Colonic mucosa (tissue), 4 donors: ENCODE data around the gene ZDHHC20. TPM values are rescaled to one million over a fixed set of nuclear protein-coding genes. Genes with fewer than 3 reads are reported as not detected.

Experiments
- DNase-seq: peaks from one replicate; pipeline ENCODE4 v3.0.0-alpha.2; 2020
- H3K27ac ChIP-seq: fragments of 200-600 bp; one replicate; pipeline ENCODE4 v1.8.0; 2021
- H3K27me3 ChIP-seq: fragments of 200-600 bp; one replicate; pipeline ENCODE4 v1.8.0; 2021
- H3K36me3 ChIP-seq: fragments of 200-600 bp; one replicate; pipeline ENCODE4 v1.8.0; 2021
- H3K4me1 ChIP-seq: fragments of 200-600 bp; one replicate; pipeline ENCODE4 v1.8.0; 2021; ENCODE audit warnings: mild to moderate bottlenecking
- H3K4me3 ChIP-seq: fragments of 200-600 bp; one replicate; pipeline ENCODE4 v1.8.0; 2021
- H3K9ac ChIP-seq, 2 donors: one replicate each; pipeline ENCODE4 v1.7.0; 2013; ENCODE audit warnings: control low read depth in 2 of 2, low read depth in 2 of 2, low read length in 2 of 2
- H3K9me3 ChIP-seq: fragments of 200-600 bp; one replicate; pipeline ENCODE4 v1.8.0; 2021
- intact Hi-C: fragments of 100-400 bp; cut with DNase I; formaldehyde crosslinking; loops from one replicate; pipeline ENCODE4 v1.14.1; 2022
- total RNA-seq, 2 donors: library from RNA; stranded (reverse); fragmentation: NEBNext Ultra II Directional in 1 of 2; extraction: Animal tissue kit (Norgen Biotek cat#: 25700) in 1 of 2; gene quantifications; one replicate each; pipeline ENCODE4 v1.2.1, GENCODE V29; 2021
- TF ChIP-seq, protein P1 (sequence below): fragments of 200-600 bp; IDR thresholded peaks from one replicate; pipeline ENCODE4 v1.8.0; 2022; ENCODE audit warnings: antibody characterized with exemption, mild to moderate bottlenecking
- donor health status: healthy.
- donor health status: DM: no; HTN: no; CAD: no.
- donor health status: DM: no; HTN: no; CAD: no.

The ZDHHC20 gene
- total RNA-seq, 2 donors from 2014 or later: 74.0 to 111 TPM

DNA sequence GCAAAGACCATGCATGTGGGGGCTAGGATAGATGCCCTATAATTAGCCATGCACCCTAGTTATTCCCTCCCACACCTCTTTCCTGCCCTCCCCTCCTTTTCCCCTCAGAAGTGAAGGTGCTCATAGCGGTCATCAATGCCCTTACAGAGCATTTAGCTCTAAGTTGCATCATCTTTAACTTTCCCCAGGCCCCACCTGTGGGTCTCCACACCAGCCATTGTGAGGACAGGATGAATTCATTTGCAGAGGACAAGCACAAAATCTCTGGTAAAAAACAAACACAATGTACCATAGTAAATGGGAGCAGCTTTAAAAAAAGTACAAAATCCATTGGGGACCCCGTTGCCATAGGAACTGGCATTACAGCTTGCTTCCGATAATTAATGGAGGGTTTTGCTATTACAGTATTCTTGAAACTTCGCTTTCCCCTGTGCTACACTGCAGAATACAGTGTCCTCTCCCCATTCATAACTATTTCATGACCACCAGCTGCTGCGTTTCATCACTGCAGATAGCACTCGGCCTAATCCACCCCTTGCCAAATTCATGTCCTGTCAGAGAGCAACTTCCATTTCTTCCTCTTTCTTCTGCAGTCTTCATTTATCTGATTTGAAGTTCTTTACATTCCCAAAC lies 110.5 kb downstream of the ZDHHC20 start:
- no peaks in the 10 kb centered on the region for H3K27me3 ChIP-seq
- intact Hi-C loops: no loop called here
- no peaks in the 10 kb centered on the region for H3K9me3 ChIP-seq
- TF ChIP-seq, protein P1, sequence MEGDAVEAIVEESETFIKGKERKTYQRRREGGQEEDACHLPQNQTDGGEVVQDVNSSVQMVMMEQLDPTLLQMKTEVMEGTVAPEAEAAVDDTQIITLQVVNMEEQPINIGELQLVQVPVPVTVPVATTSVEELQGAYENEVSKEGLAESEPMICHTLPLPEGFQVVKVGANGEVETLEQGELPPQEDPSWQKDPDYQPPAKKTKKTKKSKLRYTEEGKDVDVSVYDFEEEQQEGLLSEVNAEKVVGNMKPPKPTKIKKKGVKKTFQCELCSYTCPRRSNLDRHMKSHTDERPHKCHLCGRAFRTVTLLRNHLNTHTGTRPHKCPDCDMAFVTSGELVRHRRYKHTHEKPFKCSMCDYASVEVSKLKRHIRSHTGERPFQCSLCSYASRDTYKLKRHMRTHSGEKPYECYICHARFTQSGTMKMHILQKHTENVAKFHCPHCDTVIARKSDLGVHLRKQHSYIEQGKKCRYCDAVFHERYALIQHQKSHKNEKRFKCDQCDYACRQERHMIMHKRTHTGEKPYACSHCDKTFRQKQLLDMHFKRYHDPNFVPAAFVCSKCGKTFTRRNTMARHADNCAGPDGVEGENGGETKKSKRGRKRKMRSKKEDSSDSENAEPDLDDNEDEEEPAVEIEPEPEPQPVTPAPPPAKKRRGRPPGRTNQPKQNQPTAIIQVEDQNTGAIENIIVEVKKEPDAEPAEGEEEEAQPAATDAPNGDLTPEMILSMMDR: no peak
- H3K36me3 ChIP-seq: no peaks in the 10 kb centered on the region
- H3K4me1 ChIP-seq: no peaks in the 10 kb centered on the region
- DNase-seq: no peak
- H3K27ac ChIP-seq: no peak overlapping the region
- no peak overlapping the region for H3K9ac ChIP-seq
- no peak overlapping the region for H3K4me3 ChIP-seq

DNA sequence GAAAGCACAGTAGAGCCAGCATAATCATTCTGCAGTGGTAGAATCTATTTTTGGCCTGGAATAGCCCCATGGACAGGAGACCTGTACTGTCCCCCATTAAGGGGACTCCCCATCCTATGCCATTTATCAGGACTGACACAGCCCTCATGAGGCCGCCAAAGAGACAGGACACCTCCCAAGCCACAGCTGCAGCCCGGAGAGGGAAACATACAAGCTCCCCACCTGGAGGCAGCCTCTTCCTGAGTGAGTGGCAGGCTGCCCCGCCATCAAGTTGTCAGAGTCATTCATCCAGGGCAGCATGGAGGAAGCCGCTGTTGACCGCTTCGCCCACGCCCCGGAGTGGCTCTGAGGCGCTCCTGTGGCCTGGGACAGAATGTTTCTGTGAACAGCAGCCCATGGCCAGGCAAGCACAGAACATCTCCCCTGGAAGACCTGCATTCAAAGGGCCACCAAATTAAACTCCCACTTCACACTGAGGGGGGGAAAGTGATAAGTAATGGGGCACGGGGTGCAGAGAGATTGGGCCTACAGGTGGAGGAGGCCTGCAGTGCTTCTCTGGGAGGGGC lies 111.3 kb downstream of the ZDHHC20 start:
- H3K9me3 ChIP-seq: no peaks in the 10 kb centered on the region
- H3K4me1 ChIP-seq: no peaks in the 10 kb centered on the region
- no peak overlapping the region for H3K9ac ChIP-seq
- no peak for DNase-seq
- intact Hi-C loops: no loop called here
- TF ChIP-seq, protein P1: no peak
- H3K36me3 ChIP-seq: no peaks in the 10 kb centered on the region
- H3K27me3 ChIP-seq: no peaks in the 10 kb centered on the region
- no peak overlapping the region for H3K4me3 ChIP-seq
- no peak overlapping the region for H3K27ac ChIP-seq

DNA sequence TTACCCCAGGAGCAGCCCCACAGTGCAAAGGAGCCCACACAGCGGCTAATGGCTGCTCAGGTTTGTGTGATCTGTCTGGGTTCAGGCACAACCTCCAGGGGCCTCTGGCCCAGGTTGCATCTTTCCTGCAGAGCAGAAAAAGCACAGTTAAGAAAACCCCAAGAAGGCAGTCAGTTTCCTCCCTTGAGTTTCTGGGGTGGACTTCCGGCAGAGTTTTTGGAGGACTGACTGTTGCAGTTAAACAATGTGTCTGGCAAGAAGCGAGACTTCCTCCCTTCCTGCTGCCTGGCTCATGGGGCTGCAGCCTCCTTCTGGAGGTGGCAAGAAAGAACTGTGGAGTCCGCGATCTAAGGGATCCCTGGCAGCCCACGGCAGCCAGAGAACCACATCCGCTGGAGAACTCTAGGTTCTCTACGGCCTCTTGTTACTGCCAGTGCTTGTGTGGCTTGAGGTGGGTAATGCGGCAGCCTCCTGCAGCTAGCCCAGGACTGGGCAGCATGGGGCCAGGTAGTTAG lies 114.4 kb downstream of the ZDHHC20 start:
- no peak for DNase-seq
- TF ChIP-seq, protein P1: no peak
- Histone ChIP-seq H3K27ac (no peak overlapping the region), H3K36me3 (no peaks in the 10 kb centered on the region), H3K9me3 (no peaks in the 10 kb centered on the region), H3K27me3 (no peaks in the 10 kb centered on the region), H3K4me1 (no peaks in the 10 kb centered on the region), H3K9ac (no peak overlapping the region), H3K4me3 (no peak overlapping the region)
- intact Hi-C loops: no loop called here

DNA sequence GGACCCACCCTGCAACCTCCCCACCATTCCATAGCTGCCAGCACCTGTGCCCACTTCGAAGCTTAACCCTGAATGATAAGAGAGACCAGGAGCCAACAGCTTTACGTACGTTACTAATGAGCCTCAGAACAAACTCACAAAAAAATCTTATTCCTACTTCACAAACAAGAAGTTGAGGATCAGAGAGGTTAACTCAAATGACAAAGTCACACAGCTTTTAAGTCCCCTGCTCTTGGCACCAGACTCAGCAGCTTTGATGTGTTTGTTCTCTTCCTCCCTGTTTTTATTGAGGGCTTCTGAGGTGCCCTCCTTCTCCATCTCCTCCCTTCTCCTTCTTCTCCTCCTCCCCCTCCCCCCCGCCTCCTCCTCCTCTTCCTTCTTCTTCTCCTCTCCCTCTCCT lies 115.4 kb downstream of the ZDHHC20 start:
- H3K9ac ChIP-seq: no peak overlapping the region
- H3K36me3 ChIP-seq: no peaks in the 10 kb centered on the region
- TF ChIP-seq, protein P1: no peak
- H3K27ac ChIP-seq: no peak overlapping the region
- H3K4me3 ChIP-seq: no peak overlapping the region
- no peaks in the 10 kb centered on the region for H3K4me1 ChIP-seq
- no peaks in the 10 kb centered on the region for H3K9me3 ChIP-seq
- H3K27me3 ChIP-seq: no peaks in the 10 kb centered on the region
- DNase-seq: no peak
- intact Hi-C loops: no loop called here

DNA sequence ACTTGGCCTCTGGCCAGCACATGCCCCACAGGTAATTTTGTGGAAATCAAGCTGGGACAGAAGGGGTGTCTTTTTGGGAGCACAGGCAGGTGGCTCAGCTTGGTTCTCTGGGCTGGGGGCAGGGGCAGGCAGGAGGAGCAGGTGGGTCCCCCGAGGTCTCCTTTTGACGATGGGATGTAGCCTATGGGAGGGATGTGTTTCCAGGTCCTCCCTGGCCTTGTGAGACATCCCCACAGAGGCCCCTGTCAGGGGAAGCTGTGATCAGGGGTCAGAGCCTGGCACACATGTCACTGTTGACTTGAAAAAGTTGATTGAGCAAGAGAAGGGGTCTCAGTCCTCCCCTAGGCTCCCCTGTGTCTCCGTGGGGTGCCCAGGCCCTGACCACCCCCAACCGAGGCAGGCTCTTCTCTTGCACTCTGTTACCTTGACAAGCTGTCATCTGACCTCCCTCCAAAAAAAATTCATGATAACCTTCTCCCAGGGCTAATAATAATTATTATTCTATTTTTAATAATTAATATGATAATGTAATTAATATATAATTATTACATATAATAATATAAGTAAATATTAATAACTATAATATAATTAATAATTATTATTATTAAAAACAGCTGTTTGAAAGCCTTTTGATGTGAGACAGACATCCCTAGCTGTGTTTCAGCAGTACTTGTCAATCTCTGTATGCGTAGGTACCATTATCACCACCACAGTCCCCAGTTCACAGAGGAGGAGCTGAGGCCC lies 116.2 kb downstream of the ZDHHC20 start:
- TF ChIP-seq, protein P1: no peak
- no peak for DNase-seq
- H3K27ac ChIP-seq: no peak overlapping the region

More for the DNA sequence above, 116.2 kb downstream of the ZDHHC20 start:
- Histone ChIP-seq H3K9ac (no peak overlapping the region), H3K36me3 (no peaks in the 10 kb centered on the region), H3K4me3 (no peak overlapping the region), H3K4me1 (no peaks in the 10 kb centered on the region), H3K9me3 (no peaks in the 10 kb centered on the region), H3K27me3 (no peaks in the 10 kb centered on the region)
- intact Hi-C loops: no loop called here
